AG04449 (cell line): Measurements from ENCODE around the gene CATSPERE.

Experiments
- CTCF ChIA-PET: fragments of 350-600 bp; formaldehyde crosslinking; extraction: SDS; loops from one replicate; lab custom pipeline; 2021; ENCODE audit warnings: antibody characterized with exemption; lab: Yijun Ruan, JAX
- POLR2A ChIA-PET: fragments of 400-600, 350-600 bp; formaldehyde crosslinking; extraction: SDS; loops from one replicate; lab custom pipeline; 2020; ENCODE audit warnings: antibody characterized with exemption, inconsistent platforms; lab: Yijun Ruan, JAX
- DNase-seq: peaks from one replicate; pipeline ENCODE4 v3.0.0-alpha.2; 2010; ENCODE audit warnings: low read depth, low spot score
- H3K4me3 ChIP-seq: 2 replicates; pipeline ENCODE4 v1.5.1; 2011; ENCODE audit warnings: low read depth, mild to moderate bottlenecking, control low read depth, low read length
- CTCF ChIP-seq: IDR thresholded peaks from one replicate; pipeline ENCODE4 v1.5.1; 2011; ENCODE audit warnings: mild to moderate bottlenecking, moderate library complexity, low read length, control low read depth, inconsistent platforms; ENCODE audit not compliant: insufficient read depth; ENCODE audit errors: missing control alignments

CATSPERE gene

GRCh38 chr1:244461245-244462071 is at the start of gene CATSPERE:
TSS of gene CATSPERE (plus strand) at chr1:244461273. CDS start at chr1:244461430, 157 bp downstream.
- ChIA-PET POLR2A (interaction anchor here (0.6 kb wide), 1 partner anchor 16 kb away, joined by 3 read pairs; no protein-coding TSS in a partner anchor), CTCF (interaction anchor here (0.7 kb wide), 1 partner anchor 368 kb away, joined by 3 read pairs; no protein-coding TSS in a partner anchor)
- peak within 1 kb of the TSS; percentile 61 for H3K4me3 ChIP-seq
- TF ChIP-seq CTCF = no peak
- no peak for DNase-seq

- CTCF ChIA-PET = interaction anchor here (0.8 kb wide), 1 partner anchor 12 kb away, joined by 3 read pairs; no protein-coding TSS in a partner anchor
- TF ChIP-seq CTCF = no peak
- POLR2A ChIA-PET = no interaction called here
- DNase-seq = no peak
- H3K4me3 ChIP-seq = no peak overlapping the region
Measured at GRCh38 chr1:244412176-244412575, 48.9 kb upstream of the CATSPERE start.

GRCh38 chr1:244413736-244414135 is 47.3 kb upstream of the CATSPERE start:
- ChIA-PET POLR2A (no interaction called here), CTCF (interaction anchor here (0.7 to 2.8 kb wide), 5 partner anchors 12 to 1070 kb away, joined by 3 to 8 read pairs (median 4); a partner anchor contains a TSS)
- H3K4me3 ChIP-seq = no peak overlapping the region
- no peak for TF ChIP-seq CTCF
- no peak for DNase-seq

GRCh38 chr1:244414543-244414942 is 46.5 kb upstream of the CATSPERE start:
- CTCF ChIA-PET = interaction anchor here (0.7 to 2.8 kb wide), 8 partner anchors 11 to 1071 kb away, joined by 3 to 8 read pairs (median 4); a partner anchor contains a TSS
- peak; percentile 19 for TF ChIP-seq CTCF
- peak; percentile 49 for DNase-seq
- POLR2A ChIA-PET = no interaction called here
- H3K4me3 ChIP-seq = no peak overlapping the region

- ChIA-PET POLR2A (no interaction called here), CTCF (interaction anchor here (1.2 to 1.5 kb wide), 2 partner anchors 10 to 1075 kb away, joined by 3 to 5 read pairs; no protein-coding TSS in a partner anchor)
Measured at GRCh38 chr1:244419024-244419423, 42.0 kb upstream of the CATSPERE start.

More at GRCh38 chr1:244419024-244419423, 42.0 kb upstream of the CATSPERE start:
- DNase-seq = no peak
- TF ChIP-seq CTCF = no peak
- no peak overlapping the region for H3K4me3 ChIP-seq
